Measurements from ENCODE around the gene KMT2D. TPM values are rescaled to one million over a fixed set of nuclear protein-coding genes. Genes with fewer than 3 reads are reported as not detected.

The KMT2D gene
- total and polyA plus RNA-seq, 2 of the 8 experiments (the other 6 are each of a cell fraction or from before 2014, with no cell fraction given): 9.1 to 86.3 TPM

DNA sequence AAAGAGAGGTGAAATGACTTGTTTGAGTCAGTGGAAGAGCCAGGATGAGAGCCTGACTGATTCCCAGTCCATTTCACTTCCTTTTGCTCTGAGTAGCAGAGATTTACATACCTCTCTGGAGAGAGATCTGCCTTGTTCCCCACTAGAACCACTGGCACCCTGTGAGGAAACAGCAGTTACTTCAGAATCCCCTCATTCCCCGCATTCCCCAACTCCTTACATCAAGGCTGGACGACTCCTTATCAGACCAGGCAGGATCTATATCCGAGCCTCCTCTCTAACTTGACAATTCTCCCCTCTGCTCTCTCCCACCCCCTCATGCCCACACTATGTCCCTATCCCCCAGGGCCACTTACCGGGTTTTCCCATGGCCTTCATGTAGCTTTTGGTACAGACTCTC lies 5.5 kb upstream of the KMT2D start:
- H3K27ac ChIP-seq (ENCODE audit: low read depth, low read length): no peak overlapping the region
- H3K4me3 ChIP-seq (ENCODE audit: extremely low read depth in 1 of 4, insufficient read depth in 2 of 4, low read depth in 3 of 4, low read length in 4 of 4): no peak overlapping the region
- no peak overlapping the region for H3K14ac ChIP-seq (ENCODE audit: insufficient read length)
- H3K79me1 ChIP-seq (ENCODE audit: low read depth, low read length): no peaks in the 10 kb centered on the region
- ChIA-PET CTCF (ENCODE audit: partially characterized antibody) (interaction anchor here (0.6 to 10.0 kb wide), 9 partner anchors 10 to 54 kb away, joined by 3 to 129 read pairs (median 28); partner anchors contain the start of gene DHH), POLR2A (ENCODE audit: partially characterized antibody) (interaction anchor here (0.6 to 4.6 kb wide), 8 partner anchors 9 to 128 kb away, joined by 3 to 32 read pairs (median 3); partner anchors contain the start of genes DHH and TUBA1B)
- H3K36me3 ChIP-seq (ENCODE audit: control insufficient read depth in 2 of 4, insufficient read depth in 4 of 4, low read length in 3 of 4): no peaks in the 10 kb centered on the region
- H3K79me2 ChIP-seq (ENCODE audit: control insufficient read depth in 1 of 2, insufficient read depth in 2 of 2, low read length in 2 of 2): no peaks in the 10 kb centered on the region
- no peak overlapping the region for H4K91ac ChIP-seq (replicated peaks; ENCODE audit: insufficient read length, low read length)
- no peak overlapping the region for H3K23ac ChIP-seq (ENCODE audit: insufficient read length)
- no peak for DNase-seq (ENCODE audit: low read depth in 1 of 2, low spot score in 2 of 2)
- no peaks in the 10 kb centered on the region for H3K9me3 ChIP-seq (ENCODE audit: insufficient read depth in 2 of 2, low read depth in 1 of 2, low read length in 1 of 2)
- no peak overlapping the region for H2BK120ac ChIP-seq (replicated peaks; ENCODE audit: low read depth, low read length)
- H3K4me2 ChIP-seq (ENCODE audit: insufficient read depth in 1 of 2, low read depth in 2 of 2, low read length in 2 of 2): no peak overlapping the region
- H4K5ac ChIP-seq (ENCODE audit: insufficient read length, low read depth, low read length): no peak overlapping the region
- no peak for TF ChIP-seq SIN3A (conservative IDR thresholded peaks at IDR 0.05 in 1 of 2, IDR thresholded peaks at IDR 0.05 in 1 of 2; ENCODE audit: low read depth in 1 of 2, low read length in 2 of 2)
- no peak for TF ChIP-seq EGR1 (IDR thresholded peaks at IDR 0.05; ENCODE audit: borderline replicate concordance, low read depth, low read length)
- TF ChIP-seq, protein P1, sequence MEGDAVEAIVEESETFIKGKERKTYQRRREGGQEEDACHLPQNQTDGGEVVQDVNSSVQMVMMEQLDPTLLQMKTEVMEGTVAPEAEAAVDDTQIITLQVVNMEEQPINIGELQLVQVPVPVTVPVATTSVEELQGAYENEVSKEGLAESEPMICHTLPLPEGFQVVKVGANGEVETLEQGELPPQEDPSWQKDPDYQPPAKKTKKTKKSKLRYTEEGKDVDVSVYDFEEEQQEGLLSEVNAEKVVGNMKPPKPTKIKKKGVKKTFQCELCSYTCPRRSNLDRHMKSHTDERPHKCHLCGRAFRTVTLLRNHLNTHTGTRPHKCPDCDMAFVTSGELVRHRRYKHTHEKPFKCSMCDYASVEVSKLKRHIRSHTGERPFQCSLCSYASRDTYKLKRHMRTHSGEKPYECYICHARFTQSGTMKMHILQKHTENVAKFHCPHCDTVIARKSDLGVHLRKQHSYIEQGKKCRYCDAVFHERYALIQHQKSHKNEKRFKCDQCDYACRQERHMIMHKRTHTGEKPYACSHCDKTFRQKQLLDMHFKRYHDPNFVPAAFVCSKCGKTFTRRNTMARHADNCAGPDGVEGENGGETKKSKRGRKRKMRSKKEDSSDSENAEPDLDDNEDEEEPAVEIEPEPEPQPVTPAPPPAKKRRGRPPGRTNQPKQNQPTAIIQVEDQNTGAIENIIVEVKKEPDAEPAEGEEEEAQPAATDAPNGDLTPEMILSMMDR (IDR thresholded peaks at IDR 0.05; ENCODE audit: control extremely low read depth in 1 of 3, insufficient read depth in 1 of 3, low read depth in 1 of 3, low read length in 3 of 3): no peak
- TF ChIP-seq PHF8 (conservative IDR thresholded peaks at IDR 0.05; ENCODE audit: low read depth, low read length): no peak
- no peak for TF ChIP-seq NANOG (IDR thresholded peaks at IDR 0.05; ENCODE audit: insufficient read depth, low read depth, low read length, poor library complexity, severe bottlenecking)
- TF ChIP-seq TEAD4 (IDR thresholded peaks at IDR 0.05; ENCODE audit: low read depth, low read length): 0 out of 2 replicates have a peak, but pooled peaks have one; percentile 38
- peaks cover 0 to 8% (median 3%) of the 10 kb centered on the region in 4 experiments; a peak in 5 of 7 replicates for H3K27me3 ChIP-seq (replicated peaks in 1 of 4; ENCODE audit: control insufficient read depth in 3 of 4, extremely low read depth in 1 of 4, insufficient read depth in 3 of 4, low read length in 3 of 4)
- H3K4me1 ChIP-seq (replicated peaks in 1 of 4; ENCODE audit: control insufficient read depth in 3 of 4, insufficient read depth in 4 of 4, low read length in 3 of 4): peaks cover 2 to 6% (median 4%) of the 10 kb centered on the region in 4 experiments; a peak in 5 of 7 replicates
- H3K4ac ChIP-seq (replicated peaks; ENCODE audit: insufficient read length, low read depth, low read length): no peak overlapping the region
- H3K18ac ChIP-seq (ENCODE audit: extremely low read depth, low read length): no peak overlapping the region
- WGBS, 2 experiments (ENCODE audit: extremely low coverage in 1 of 2, insufficient coverage in 1 of 2, insufficient read length in 1 of 2, insufficient replicate concordance in 2 of 2, low coverage in 1 of 2, low lambda C conversion rate in 2 of 2, missing lambda C conversion rate in 1 of 2): 59% methylated on average over 4 of the region's 4 CpGs; no CpG with 5 or more reads in 1 of the 2 experiments
- H3K23me2 ChIP-seq (ENCODE audit: low read depth, low read length): peaks cover 13% of the 10 kb centered on the region
- no peak overlapping the region for H2AFZ ChIP-seq (ENCODE audit: low read length)
- H2AK5ac ChIP-seq (ENCODE audit: low read depth, low read length): no peak overlapping the region
- H2BK5ac ChIP-seq (ENCODE audit: low read depth, low read length): no peak overlapping the region
- no peak overlapping the region for H2BK15ac ChIP-seq (ENCODE audit: low read length)
- no peak overlapping the region for H3K9ac ChIP-seq (replicated peaks in 1 of 4; ENCODE audit: extremely low read depth in 1 of 4, low read depth in 3 of 4, low read length in 3 of 4)
- H3K56ac ChIP-seq (replicated peaks; ENCODE audit: insufficient read length, low read depth, low read length): no peak overlapping the region
- no peak overlapping the region for H2BK20ac ChIP-seq (ENCODE audit: low read length)
- no peaks in the 10 kb centered on the region for H4K20me1 ChIP-seq (replicated peaks in 1 of 2; ENCODE audit: control insufficient read depth in 1 of 2, insufficient read depth in 2 of 2, low read length in 2 of 2)
- no peak overlapping the region for H4K8ac ChIP-seq (ENCODE audit: extremely low read depth, insufficient read depth, low read length)
- FAIRE-seq: no peak
- H2BK12ac ChIP-seq (ENCODE audit: low read depth, low read length): no peak overlapping the region

Data from H1 (cell line).